Islet precursor cell (in vitro differentiated cells): ENCODE data around the gene NDST1.

Experiments
- DNase-seq: peaks from one replicate; pipeline ENCODE4 v3.0.0-alpha.2; 2018

The NDST1 gene

GRCh38 chr5:150573216-150573615 is 65.3 kb downstream of the NDST1 start:
- no peak for DNase-seq

- DNase-seq, result peak; percentile 64
These were observed 66.2 kb downstream of the NDST1 start for GRCh38 chr5:150573867-150574817.

GRCh38 chr5:150574818-150575547 is 67.1 kb downstream of the NDST1 start:
- peak; percentile 51 for DNase-seq

- DNase-seq, result peak; percentile 42
These were observed 68.0 kb downstream of the NDST1 start for GRCh38 chr5:150575745-150576448.

- peak; percentile 42 for DNase-seq
These were observed 68.6 kb downstream of the NDST1 start for GRCh38 chr5:150576449-150576949.

DNA sequence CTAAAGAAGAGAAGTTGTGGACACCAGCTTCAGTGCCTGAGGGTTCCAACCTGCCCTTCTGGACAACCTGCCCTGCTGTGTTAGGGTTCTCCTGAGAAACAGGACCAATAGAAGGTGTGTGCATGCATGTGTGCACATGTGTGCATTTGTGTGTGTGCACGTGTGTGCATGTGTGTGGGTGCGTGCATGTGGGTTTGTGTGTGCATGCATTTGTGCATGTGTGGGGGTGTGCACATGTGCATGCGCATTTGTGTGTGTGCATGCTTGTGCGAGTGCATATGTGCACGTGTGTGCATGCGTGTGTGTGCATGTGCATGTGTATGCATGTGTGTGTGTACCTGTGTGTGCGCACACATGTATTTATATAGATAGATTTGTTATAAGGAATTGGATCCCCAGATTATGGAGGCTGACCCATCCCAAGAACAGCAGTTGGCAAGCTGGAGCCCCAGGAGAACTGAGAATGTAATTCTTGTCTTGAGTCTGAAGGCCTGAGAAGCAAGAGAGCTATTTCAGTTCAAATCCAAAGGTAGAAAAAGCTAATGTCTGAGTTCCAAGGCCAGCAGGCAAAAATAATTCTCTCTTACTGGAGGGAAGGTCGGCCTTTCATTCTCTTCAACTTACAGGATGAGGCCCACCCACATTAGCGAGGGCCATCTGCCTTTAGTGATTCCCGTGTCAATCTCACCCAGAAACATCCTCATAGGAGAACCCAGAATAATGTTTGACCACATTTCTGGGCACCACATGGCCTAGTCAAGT is 69.6 kb downstream of the NDST1 start:
- DNase-seq, result no peak

DNA sequence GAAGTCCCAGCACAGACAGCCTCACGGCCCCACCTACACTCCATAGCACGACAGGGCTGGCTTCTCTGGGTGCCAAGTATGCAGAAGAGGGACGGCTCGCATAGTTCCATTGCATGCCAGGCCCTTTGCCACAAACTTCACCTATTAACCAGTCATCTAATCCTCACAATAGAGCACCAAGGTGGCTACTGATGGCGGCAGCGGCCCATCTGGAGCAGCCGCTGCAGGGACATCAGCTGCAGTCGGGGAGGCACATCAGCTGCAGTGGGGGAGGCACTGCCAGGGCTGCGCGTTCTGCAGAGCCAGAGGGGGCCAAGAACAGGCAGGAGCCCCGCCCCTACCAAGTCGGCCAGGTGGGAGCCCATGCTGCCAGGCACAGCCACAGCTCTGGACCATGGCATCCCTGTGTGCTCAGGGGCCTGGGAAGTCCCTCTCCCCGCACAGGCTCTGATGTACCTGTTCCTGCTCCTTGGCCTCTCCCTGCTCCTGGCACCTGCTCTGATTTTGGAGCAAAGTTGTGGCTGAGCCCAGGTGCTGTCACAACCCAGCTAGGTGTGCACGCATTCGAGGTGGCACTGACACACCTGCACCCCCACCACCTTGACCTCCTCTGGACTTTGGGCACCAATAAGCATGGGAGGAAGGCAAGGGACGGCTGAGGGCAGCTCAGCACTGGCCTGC is 71.0 kb downstream of the NDST1 start:
- DNase-seq, result peak; percentile 47

DNA sequence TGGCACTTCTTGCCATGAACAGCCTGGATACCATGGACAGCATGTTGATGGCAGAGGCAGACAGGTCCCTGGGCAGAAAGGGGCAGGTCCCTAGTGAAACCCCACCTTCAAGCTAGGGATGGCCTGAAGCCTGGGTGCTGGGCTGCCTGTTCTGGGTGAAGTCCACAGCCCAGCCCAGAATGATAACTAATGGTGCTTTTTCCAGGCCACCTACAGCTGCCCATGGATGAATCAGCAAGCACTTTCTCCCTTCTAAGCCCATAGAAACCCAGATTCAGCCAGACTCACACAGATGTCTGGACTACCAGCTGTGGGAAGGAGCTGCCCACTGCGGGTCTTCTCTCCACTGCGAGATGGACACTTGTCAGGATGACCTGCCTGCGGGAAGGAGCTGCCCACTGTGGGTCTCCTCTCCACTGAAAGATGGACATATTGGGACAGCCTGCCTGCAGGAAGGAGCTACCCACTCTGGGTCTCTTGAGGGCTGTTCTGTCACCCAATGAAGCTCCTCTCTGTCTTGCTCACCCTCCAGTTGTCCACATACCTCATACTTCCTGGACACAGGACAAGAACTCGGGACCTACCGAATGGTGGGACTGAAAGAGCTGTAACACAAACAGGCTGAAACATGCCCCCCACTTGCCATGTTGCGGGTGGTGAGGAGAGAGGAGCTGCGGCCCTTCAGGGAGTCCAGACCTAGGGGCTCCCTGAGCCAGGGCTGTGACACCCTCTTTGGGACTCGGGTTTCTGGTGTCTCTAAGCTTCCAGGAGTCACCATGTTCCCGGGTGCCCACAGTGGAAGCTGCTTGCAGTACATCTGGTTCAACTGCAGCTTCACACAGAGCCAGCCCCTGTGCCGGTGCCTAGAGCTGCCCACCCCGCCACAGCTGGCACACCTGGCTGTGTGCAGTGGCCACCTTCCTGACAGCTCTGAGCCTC is 71.8 kb downstream of the NDST1 start:
- DNase-seq, result peak; percentile 52

- DNase-seq, result no peak
These were observed 73.0 kb downstream of the NDST1 start for GRCh38 chr5:150580917-150581316.

DNA sequence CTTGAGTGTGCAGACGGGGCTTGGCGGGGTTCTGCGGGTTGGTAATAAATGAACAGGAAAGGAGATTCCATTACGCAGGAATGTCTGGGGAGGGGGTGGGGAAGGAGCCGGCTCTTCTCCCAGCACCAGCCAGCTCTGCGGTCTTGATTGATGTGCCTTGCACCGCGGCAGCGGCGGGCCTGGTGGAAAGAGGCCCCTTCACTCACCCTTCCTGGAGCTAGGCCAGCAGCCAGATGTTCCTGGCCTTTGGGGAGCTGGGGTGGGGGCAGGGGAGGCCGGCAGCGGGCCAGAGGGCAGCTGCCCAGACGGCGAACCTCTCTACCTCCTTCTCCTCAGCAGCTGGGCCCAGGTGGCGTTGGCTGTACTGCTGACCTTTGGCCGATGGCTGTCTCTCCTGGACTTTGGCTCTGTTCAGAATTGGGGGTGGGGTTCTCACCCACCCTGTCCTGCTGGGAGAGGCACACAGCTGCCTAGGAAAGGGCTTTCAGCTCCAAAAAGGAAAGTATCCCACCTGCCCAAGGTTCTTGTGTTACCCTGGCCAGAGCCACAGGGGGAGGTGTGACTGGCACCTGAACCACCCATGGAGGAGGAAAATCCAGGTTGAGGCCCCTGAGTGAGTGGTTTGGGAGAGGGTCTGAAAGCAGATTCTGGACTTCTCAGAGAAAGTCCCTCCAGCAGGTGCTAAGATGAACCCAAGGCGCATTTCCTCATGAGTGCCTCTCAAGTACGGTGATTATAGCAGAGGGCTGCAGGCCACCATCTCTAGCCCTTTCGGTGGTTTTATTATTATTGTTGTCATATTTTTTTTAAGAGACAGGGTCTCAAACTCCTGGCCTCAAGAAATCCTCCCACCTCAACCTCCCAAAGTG is 74.5 kb downstream of the NDST1 start:
- DNase-seq, result peak; percentile 79

DNA sequence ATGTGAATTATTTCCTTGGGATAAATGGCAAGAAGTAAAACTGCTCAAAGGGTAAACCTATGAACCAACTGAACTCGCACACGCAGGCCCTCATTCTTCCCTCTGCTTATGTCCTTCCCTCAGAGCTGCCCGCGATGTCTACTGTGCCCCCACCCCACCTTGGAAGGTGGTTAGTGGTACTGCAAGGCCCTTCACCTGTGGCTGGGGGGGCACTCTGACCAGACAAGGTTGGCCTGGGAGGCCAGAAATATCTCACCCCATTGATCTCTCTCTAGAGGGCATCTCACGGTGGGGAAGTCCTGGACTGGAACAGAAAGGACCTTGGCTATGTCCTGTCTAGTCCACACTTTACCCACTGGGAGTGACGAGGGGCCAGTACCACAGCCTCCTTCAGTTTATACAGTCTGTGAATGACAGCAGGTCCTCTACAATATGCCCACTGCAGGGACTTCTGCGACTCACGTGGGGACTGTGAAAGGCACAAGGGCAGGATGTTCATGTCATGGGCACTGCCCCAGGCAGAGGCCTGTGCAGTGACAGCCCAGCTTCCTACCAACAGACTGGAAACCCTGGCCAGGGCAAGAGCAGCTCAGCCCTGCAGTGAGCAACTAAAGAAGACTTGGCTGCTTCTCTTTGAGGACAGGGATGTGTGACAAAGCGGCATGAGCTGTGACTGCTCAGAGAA is 75.8 kb downstream of the NDST1 start:
- DNase-seq, result peak; percentile 51

GRCh38 chr5:150584556-150585335 is 76.8 kb downstream of the NDST1 start:
- DNase-seq, result no peak

DNA sequence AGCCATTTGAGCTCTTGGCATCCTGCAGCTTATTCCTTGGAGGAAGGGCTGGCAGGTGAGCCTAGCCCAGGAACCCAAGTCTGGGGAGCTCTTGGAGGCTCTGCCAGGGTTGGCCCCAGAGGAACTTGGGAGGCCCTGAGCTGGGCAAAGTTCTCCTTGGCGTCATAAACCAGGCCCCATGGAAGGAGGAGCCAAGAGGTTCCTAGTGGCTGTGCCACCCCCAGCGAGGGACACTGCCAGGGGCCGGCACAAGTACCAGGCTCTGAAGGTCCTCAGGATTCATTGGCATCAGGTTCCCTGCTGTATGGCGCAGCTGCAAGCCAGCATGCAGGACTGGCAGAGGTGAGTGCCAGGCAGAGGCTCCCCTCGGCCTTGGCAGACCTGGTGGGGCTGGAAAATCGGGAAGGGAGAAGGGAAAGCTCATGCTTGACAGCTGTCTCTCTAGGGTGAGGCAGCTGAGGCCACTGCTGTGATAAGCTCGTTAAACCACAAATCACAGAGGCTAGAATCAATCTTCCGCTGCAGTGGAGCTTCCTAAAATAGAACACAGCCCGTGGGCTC is 77.9 kb downstream of the NDST1 start:
- DNase-seq, result no peak

DNA sequence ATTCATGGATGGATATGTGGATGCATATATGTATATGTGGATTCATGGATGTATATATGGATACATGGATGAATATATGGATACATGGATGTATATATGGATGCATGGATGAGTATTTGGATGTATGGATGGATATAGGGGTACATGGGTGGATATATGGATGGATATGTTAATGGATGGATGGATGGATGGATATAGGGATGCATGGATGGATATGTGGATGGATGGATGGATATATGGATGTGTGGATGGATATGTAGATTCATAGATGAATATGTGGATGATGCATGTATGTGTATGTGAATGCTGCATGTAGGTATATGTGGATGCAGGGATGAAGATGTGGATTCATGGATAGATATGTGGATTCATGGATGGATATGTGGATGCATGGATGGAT is 79.1 kb downstream of the NDST1 start:
- no peak for DNase-seq

DNA sequence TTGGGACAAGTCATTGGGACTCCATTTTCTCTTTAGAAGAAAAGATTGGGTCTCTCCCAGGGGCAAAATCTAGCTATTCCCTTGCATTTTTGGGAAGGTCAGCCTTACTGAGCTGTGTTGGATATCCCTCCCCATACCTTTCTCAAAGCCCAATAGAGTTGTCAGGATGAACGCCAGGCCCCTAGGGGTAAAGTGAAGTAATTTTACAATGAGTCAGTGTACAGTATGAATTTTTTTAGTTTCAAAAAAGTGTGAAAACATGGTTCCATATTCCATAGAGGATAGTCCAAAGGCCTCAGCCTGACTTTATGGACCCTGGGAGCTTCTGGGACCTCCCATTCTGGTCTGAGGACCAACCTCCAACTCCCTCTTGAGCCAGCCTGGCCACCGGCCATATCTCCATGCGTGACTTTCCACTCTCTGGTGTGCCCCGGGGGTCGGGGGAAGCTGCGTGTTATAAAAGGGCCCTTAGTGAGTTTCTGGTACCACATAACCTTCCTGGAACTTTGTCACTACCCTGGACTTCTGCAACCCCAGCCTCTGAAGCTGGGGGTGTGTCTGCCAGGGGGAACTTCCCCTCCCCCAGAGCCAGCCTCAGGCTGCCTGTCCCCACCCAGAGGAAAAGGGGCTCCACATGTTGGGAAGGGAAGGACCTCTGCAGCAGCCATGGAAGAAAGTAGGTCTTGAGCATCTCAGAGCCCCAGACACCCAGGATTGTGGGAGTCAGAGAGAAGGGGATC is 80.1 kb downstream of the NDST1 start:
- DNase-seq, result no peak

DNA sequence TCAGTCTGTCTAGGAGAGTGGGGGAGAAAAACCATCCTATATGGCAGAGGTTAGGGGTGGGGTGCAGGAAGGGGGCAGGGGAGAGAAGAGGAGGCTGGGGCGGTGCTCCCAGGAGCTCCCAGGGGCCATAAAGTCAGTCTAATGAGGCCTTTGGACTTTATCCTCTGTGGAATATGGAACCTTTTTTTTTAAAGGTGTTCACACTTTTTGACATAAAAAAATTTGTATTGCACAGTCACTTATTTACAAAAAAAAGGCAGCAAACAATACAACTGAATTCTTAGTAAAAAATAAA is 80.6 kb downstream of the NDST1 start:
- no peak for DNase-seq
